OCI-LY7 (cell line): Measurements from ENCODE around the gene PLEKHS1. TPM values are rescaled to one million over a fixed set of nuclear protein-coding genes. Genes with fewer than 3 reads are reported as not detected.

ENCODE experiments used
- microRNA-seq: library from miRNA; unstranded; fragments of <30 nt; microRNA quantifications from one replicate; pipeline ENCODE4 v1.2.0, GENCODE V29; 2022; ENCODE audit warnings: borderline replicate concordance
- small RNA-seq: library from RNA; depleted of rRNA; stranded (forward); fragments of <200 nt; gene quantifications from one replicate; pipeline ENCODE3, GENCODE V24; 2014
- total RNA-seq, 2 experiments: library from RNA; depleted of rRNA in 1 of 2; stranded (reverse); fragments of >200 nt in 1 of 2; shearing (Covaris generic) in 1 of 2; gene quantifications; 2 replicates each; pipeline ENCODE4 v1.2.3, GENCODE V29; 2014 to 2022

PLEKHS1 gene
- total RNA-seq, 2 experiments from 2014 or later, result not detected

Small RNA genes within 50 kb of the gene (microRNA-seq; reads per million reads assigned to microRNA genes)
- gene MIR4483, result not detected

Small RNA genes within 50 kb of the gene (small RNA-seq; reads per million reads assigned to genes)
- not detected for gene RF00560

Other genes starting within 250 kb of the PLEKHS1 start
- gene HABP2, start 198.6 kb upstream of the PLEKHS1 start, total RNA-seq (2014; rRNA removed; shearing (Covaris generic)), result not detected in 2 replicates
- not detected in 2 replicates for gene HABP2, start 198.6 kb upstream of the PLEKHS1 start, total RNA-seq (2022)
- gene NRAP, start 87.6 kb upstream of the PLEKHS1 start, total RNA-seq (2014; rRNA removed; shearing (Covaris generic)), result not detected in 2 replicates
- not detected in 2 replicates for gene NRAP, start 87.6 kb upstream of the PLEKHS1 start, total RNA-seq (2022)
- 16.5 and 17.4 TPM in 2 replicates for gene CASP7, start 71.8 kb upstream of the PLEKHS1 start, total RNA-seq (2014; rRNA removed; shearing (Covaris generic))
- 14.8 TPM in 2 replicates for gene CASP7, start 71.8 kb upstream of the PLEKHS1 start, total RNA-seq (2022)
- gene DCLRE1A, start 102.4 kb downstream of the PLEKHS1 start, total RNA-seq (2014; rRNA removed; shearing (Covaris generic)), result 11.5 and 12.3 TPM in 2 replicates
- 18.1 and 18.4 TPM in 2 replicates for gene DCLRE1A, start 102.4 kb downstream of the PLEKHS1 start, total RNA-seq (2022)
- gene NHLRC2, start 103.0 kb downstream of the PLEKHS1 start, total RNA-seq (2014; rRNA removed; shearing (Covaris generic)), result 28.6 and 64.1 TPM in 2 replicates
- gene NHLRC2, start 103.0 kb downstream of the PLEKHS1 start, total RNA-seq (2022), result 44.5 and 49.0 TPM in 2 replicates